Umbilical cord (tissue), 2 donors: ENCODE measurements around the gene CCDC102A. TPM values are rescaled to one million over a fixed set of nuclear protein-coding genes. Genes with fewer than 3 reads are reported as not detected.
A peak's percentile ranks its signal among the peaks of the same experiment; 100 is the strongest.

Source experiments
- DNase-seq: peaks from one replicate; pipeline ENCODE4 v3.0.0-alpha.2; 2015; ENCODE audit warnings: low spot score
- total RNA-seq: library from RNA; depleted of rRNA; stranded (reverse); fragments of >200 nt; gene quantifications from one replicate; pipeline ENCODE4 v1.2.3, GENCODE V29; 2014; ENCODE audit warnings: low replicate concordance; ENCODE audit not compliant: insufficient read depth

Gene CCDC102A
- total RNA-seq, 1 donor from 2014 or later = 13.5 TPM

- peak; percentile 84 for DNase-seq
These were observed 74.0 kb downstream of the CCDC102A start, which contains the start of gene POLR2C for GRCh38 chr16:57462209-57462977. POLR2C (plus strand) TSS chr16:57462679; CDS start chr16:57462725, 46 bp downstream.

Other genes with a start within 250 kb of the CCDC102A start
- 1.4 TPM for gene CCL22, start 177.8 kb downstream of the CCDC102A start, total RNA-seq
- gene CX3CL1, start 164.1 kb downstream of the CCDC102A start, total RNA-seq = 1.2 TPM
- not detected for gene CCL17, start 131.8 kb downstream of the CCDC102A start, total RNA-seq
- gene CIAPIN1, start 89.2 kb downstream of the CCDC102A start, total RNA-seq = 26.0 TPM
- gene COQ9, start 89.1 kb downstream of the CCDC102A start, total RNA-seq = 25.3 TPM
- 67.2 TPM for gene POLR2C, start 73.9 kb downstream of the CCDC102A start, total RNA-seq
- gene DOK4, start 50.1 kb downstream of the CCDC102A start, total RNA-seq = 22.4 TPM
- 1.2 TPM for gene ADGRG5, start 6.1 kb upstream of the CCDC102A start, total RNA-seq
- 8.9 TPM for gene ADGRG1, start 92.1 kb upstream of the CCDC102A start, total RNA-seq
- gene ADGRG3, start 131.7 kb upstream of the CCDC102A start, total RNA-seq = not detected
- 0.96 TPM for gene DRC7, start 158.2 kb upstream of the CCDC102A start, total RNA-seq
- gene KATNB1, start 199.2 kb upstream of the CCDC102A start, total RNA-seq = 8.4 TPM